Osteoblast (primary cell): ENCODE results near the gene NDUFC2. TPM values are rescaled to one million over a fixed set of nuclear protein-coding genes. Genes with fewer than 3 reads are reported as not detected.

Experiments
- DNase-seq: peaks from one replicate; pipeline ENCODE4 v3.0.0; 2011; ENCODE audit warnings: low spot score, mixed read lengths; ENCODE audit not compliant: insufficient read length; ENCODE audit errors: missing footprints
- H2AFZ ChIP-seq: 2 replicates; pipeline ENCODE4 v1.6.0; 2011; ENCODE audit warnings: mild to moderate bottlenecking, low read length
- H3K27ac ChIP-seq: 2 replicates; pipeline ENCODE4 v1.5.1; 2011; ENCODE audit warnings: mild to moderate bottlenecking, low read depth, low read length, moderate library complexity
- H3K27me3 ChIP-seq: 2 replicates; pipeline ENCODE4 v1.6.0; 2012; ENCODE audit warnings: mild to moderate bottlenecking, control low read depth, inconsistent platforms, low read length, moderate library complexity; ENCODE audit not compliant: insufficient read depth
- H3K36me3 ChIP-seq: 2 replicates; pipeline ENCODE4 v1.5.1; 2011; ENCODE audit warnings: mild to moderate bottlenecking, low read length, control low read depth, moderate library complexity; ENCODE audit not compliant: insufficient read depth
- H3K4me1 ChIP-seq: 2 replicates; pipeline ENCODE4 v1.5.1; 2011; ENCODE audit warnings: mild to moderate bottlenecking, low read length, control low read depth, moderate library complexity; ENCODE audit not compliant: insufficient read depth
- H3K4me2 ChIP-seq: 2 replicates; pipeline ENCODE4 v1.6.0; 2011; ENCODE audit warnings: mild to moderate bottlenecking, low read length; ENCODE audit not compliant: insufficient read depth
- H3K4me3 ChIP-seq: fragments of 200-600 bp; sonication (generic); 3 replicates; pipeline ENCODE4 v1.5.1; 2012; ENCODE audit warnings: mild to moderate bottlenecking, low read length, inconsistent platforms; ENCODE audit not compliant: insufficient read depth
- H3K79me2 ChIP-seq: 2 replicates; pipeline ENCODE4 v1.6.0; 2012; ENCODE audit warnings: mild to moderate bottlenecking, low read length, control low read depth, inconsistent platforms; ENCODE audit not compliant: insufficient read depth
- H3K9me3 ChIP-seq: 2 replicates; pipeline ENCODE4 v1.5.1; 2011; ENCODE audit warnings: low read depth, low read length, control low read depth
- H4K20me1 ChIP-seq: 2 replicates; pipeline ENCODE4 v1.6.0; 2012; ENCODE audit warnings: mild to moderate bottlenecking, low read length, control low read depth; ENCODE audit not compliant: insufficient read depth
- CTCF ChIP-seq: IDR thresholded peaks from 2 replicates; pipeline ENCODE4 v1.5.1; 2011; ENCODE audit warnings: mild to moderate bottlenecking, low read depth, low read length, moderate library complexity; ENCODE audit errors: extremely low read depth
- total RNA-seq: library from RNA; depleted of rRNA; stranded (reverse); fragments of >200 nt; gene quantifications from 2 replicates; pipeline ENCODE4 v1.2.3, GENCODE V29; 2012

The NDUFC2 gene
- total RNA-seq, 1 donor = 98.1 TPM

DNA sequence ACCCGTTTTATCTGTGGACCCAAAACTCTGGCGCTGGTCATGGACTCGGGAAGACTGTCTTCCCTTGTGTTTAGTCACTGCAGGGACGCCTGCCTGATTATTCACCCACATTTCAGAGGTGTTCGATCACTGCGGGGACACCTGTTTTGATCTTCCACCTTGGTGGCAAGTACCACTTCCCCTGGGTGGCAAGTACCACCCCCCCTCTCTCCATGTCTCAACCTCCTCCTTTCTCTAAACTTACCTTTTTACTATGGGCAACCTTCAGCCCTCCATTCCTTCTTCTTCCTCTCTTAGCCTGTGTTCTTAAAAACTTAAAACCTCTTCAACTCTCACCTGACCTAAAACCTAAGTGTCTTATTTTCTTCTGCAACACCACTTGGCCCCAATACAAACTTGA, 1.9 kb upstream of the NDUFC2 start:
- H3K79me2 ChIP-seq = peaks cover 34% of the 10 kb centered on the region
- H3K27ac ChIP-seq = no peak overlapping the region

DNA sequence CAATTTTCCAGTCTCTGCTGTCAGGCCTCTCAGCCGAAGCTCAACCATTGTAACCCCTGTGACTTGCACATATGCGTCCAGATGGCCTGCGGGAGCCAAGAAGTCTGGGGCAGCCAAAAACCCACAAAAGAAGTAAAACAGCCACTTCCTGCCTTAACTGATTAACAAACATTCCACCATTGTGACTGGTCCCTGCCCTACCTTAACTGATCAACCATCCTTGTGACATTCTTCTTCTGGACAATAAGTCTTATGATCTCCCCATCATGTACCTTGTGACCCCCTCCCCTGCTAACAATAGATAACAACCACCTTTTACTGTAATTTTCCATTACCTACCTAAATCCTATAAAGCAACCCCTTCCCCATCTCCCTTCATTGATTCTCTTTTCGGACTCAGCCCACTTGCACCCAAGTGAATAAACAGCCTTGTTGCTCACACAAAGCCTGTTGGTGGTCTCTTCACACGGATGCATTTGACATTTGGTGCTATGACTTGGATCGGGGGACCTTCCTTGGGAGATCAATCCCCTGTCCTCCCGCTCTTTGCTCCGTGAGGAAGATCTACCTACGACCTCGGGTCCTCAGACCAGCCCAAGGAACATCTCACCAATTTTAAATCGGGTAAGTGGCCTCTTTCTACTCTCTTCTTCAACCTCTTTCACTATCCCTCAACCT, 1.3 kb upstream of the NDUFC2 start:
- Histone ChIP-seq H3K4me3 (no peak overlapping the region), H4K20me1 (peaks cover 26% of the 10 kb centered on the region), H2AFZ (peak overlapping the region; percentile 76), H3K27ac (no peak overlapping the region), H3K79me2 (peaks cover 40% of the 10 kb centered on the region), H3K4me2 (peak overlapping the region; percentile 15), H3K27me3 (no peaks in the 10 kb centered on the region), H3K9me3 (no peaks in the 10 kb centered on the region), H3K4me1 (peaks cover 18% of the 10 kb centered on the region), H3K36me3 (no peaks in the 10 kb centered on the region)
- no peak for TF ChIP-seq CTCF
- no peak for DNase-seq

More for the DNA sequence above, 1.9 kb upstream of the NDUFC2 start:
- no peak for DNase-seq
- Histone ChIP-seq H3K27me3 (no peaks in the 10 kb centered on the region), H3K4me3 (no peak overlapping the region), H4K20me1 (peaks cover 22% of the 10 kb centered on the region), H3K36me3 (no peaks in the 10 kb centered on the region), H3K4me1 (peaks cover 18% of the 10 kb centered on the region), H3K9me3 (no peaks in the 10 kb centered on the region), H3K4me2 (no peak overlapping the region), H2AFZ (no peak overlapping the region)
- TF ChIP-seq CTCF = no peak

DNA sequence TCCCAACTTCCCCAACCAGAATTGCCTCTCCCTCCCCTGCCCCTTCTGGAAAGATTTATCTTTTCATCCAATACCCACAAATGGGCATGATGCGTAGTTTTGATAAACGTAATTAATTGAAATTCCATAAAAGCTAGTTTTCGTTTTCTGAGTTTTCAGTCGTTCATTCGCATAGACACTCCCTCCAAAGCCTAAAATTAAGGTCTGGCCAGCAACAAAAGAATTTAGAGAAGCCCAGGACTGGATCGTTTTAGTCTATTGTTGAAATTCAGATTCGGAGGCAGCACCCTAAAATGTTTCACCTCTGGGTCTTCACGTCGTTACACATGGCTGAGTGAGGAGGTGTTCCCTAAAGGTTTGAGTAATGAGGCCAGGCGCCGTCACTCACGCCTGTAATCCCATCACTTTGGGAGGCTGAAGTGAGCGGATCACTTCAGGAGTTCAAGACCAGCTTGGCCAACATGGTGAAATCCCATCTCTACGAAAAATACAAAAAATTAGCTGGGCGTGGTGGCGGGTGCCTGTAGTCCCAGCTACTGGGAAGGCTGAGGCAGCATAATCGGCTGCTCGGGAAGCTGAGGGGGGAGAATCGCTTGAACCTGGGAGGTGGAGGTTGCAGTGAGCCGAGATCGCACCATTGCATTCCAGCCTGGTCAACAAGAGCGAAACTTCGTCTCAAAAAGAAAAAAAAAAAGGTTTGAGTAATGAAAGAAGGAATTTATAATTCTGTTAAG, 589 bp upstream of the NDUFC2 start:
- no peaks in the 10 kb centered on the region for H3K9me3 ChIP-seq
- H4K20me1 ChIP-seq = peaks cover 30% of the 10 kb centered on the region
- TF ChIP-seq CTCF = no peak
- H3K4me2 ChIP-seq = peak overlapping the region; percentile 93
- H3K4me1 ChIP-seq = peaks cover 18% of the 10 kb centered on the region
- H3K79me2 ChIP-seq = peaks cover 47% of the 10 kb centered on the region
- H3K4me3 ChIP-seq = peak overlapping the region; percentile 82
- peak overlapping the region; percentile 91 for H3K27ac ChIP-seq
- DNase-seq = no peak
- peak overlapping the region; percentile 92 for H2AFZ ChIP-seq
- no peaks in the 10 kb centered on the region for H3K27me3 ChIP-seq
- no peaks in the 10 kb centered on the region for H3K36me3 ChIP-seq
